SKM-1 treated with dmso at 0.1 percent for 144 hours (cell line): ENCODE data around the gene CD1C.
"Not testable (repeated sequence)": the region's sequence is repeated elsewhere in the genome, so short reads cannot be mapped to it uniquely, and the experiment has no call there.

Source experiments
- DNase-seq: peaks from one replicate; lab custom pipeline; 2025; ENCODE audit not compliant: unreplicated experiment; lab: John Stamatoyannopoulos, UW

Gene CD1C

DNA sequence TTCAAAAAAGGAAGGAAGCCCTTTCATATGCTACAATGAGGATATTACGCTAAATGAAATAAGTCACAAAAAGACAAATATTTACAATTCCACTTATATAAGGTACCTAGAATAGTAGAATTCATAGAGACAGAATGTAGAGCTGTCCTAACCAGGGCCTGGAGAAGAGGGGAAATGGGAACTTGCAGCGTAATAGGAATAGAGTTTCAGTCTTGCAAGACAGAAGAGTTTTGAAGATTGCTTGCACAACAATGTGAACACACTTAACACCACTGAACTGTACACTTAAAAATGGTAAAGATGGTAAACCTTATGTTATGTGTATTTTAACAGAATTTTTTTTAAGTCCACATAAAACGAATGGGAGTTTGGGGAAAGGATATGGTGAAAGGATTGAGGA lies 38.7 kb downstream of the CD1C start:
- no peak for DNase-seq

- no peak for DNase-seq
Observed at GRCh38 chr1:158329300-158329699, 39.6 kb downstream of the CD1C start.

GRCh38 chr1:158329733-158330132 lies 40.0 kb downstream of the CD1C start:
- no peak for DNase-seq

DNA sequence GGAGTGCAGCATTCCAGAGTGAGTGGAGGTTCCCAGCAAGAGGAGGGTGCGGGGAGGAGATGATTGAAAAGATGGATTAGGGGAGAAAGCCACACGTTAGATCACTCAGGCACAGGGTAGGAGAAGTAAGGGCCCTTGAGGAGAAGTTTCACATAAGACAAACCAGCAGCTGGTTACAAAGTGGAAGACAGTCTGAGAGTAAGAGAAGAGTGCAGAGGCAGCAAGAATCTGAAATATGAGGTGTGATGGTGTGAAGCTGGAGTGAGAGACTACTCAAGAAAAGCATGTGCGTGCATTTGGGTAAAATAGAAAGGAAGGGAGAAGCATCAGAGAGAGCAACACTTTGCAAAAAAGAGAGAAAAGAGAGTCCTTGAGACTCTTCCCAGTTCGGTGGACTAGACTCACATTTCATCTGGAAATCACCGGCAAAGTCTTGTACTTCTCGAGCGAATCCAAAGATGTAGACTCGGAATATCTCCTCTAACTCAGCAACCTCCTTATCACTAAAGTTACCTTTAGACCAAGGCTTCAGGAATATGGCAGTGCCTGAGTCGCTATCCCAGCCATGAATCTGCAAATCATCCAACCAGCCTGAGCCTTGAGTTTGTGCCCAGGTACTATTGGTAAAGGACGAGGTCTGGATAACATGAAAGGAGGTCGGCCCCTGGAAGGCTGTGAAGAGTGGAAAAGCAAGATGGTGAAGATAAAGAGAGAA lies 40.8 kb downstream of the CD1C start:
- DNase-seq: no peak

DNA sequence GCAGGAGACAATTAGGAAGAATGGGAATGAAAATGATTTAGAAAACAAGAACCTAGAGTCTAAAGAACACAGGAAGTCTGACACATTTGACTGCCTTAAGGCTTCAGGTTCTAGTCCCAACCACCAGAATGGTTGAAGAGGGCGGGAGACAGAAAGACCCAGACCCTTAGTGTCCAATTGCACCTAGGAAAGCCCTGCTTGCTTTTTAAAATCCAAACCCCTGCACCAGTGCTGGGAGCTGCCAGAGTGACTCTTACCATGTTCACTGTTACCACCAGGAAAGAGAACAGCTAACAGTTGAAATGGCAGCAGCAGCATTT lies 41.3 kb downstream of the CD1C start:
- no peak for DNase-seq

- no peak for DNase-seq
Observed at GRCh38 chr1:158331481-158332150, 41.9 kb downstream of the CD1C start, which contains the start of gene CD1B. CD1B (minus strand) TSS chr1:158331531; CDS start chr1:158331423, 108 bp downstream.

GRCh38 chr1:158333405-158334155 lies 43.9 kb downstream of the CD1C start:
- DNase-seq: no peak

- DNase-seq: no peak
Observed at GRCh38 chr1:158334526-158335212, 44.9 kb downstream of the CD1C start.

- DNase-seq: no peak
Observed at GRCh38 chr1:158335213-158335532, 45.5 kb downstream of the CD1C start.

DNA sequence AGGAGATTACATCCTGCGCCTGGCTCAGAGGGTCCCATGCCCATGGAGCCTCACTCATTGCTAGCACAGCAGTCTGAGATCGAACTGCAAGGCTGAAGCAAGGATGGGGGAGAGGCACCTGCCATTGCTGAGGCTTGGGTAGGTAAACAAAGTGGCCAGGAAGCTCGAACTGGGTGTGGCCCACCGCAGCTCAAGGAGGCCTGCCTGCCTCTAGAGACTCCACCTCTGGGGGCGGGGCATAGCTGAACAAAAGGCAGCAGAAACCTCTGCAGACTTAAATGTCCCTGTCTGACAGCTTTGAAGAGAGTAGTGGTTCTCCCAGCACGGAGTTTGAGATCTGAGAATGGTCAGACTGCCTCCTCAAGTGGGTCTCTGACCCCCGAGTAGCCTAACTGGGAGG lies 46.7 kb downstream of the CD1C start:
- DNase-seq: not testable (repeated sequence)
